ENCODE measurements around the gene LMLN. TPM values are rescaled to one million over a fixed set of nuclear protein-coding genes. Genes with fewer than 3 reads are reported as not detected.

LMLN gene
- total and polyA plus RNA-seq, 2 donors from 2014 or later: 1.6 to 10.5 TPM

DNA sequence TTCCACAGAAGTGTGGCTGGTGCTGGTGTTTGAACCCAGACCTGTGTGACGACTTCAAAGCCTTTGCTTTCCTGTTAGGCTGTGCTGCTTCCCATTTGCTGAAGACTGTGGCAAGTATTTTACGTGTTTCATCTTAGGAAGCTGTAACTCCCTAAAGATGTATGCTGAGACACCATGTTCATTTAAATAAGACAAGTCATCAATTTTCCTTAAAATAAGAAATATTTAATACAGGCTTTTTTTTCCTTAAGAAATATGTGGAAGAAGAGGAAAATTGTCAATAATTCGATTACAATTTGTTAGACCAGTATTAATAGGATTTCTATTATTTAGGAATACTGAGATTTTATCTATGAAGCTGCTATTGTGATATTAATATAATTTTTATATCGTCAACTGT lies 58.4 kb downstream of the LMLN start:
- intact Hi-C loops (cut with DNase I): no loop called here
- Histone ChIP-seq H3K36me3 (ENCODE audit: control insufficient read depth in 2 of 3, insufficient read depth in 3 of 3, low read length in 3 of 3) (peaks cover 0 to 10% (median 2%) of the 10 kb centered on the region in 3 donors), H3K27ac (ENCODE audit: low read depth in 2 of 2, low read length in 2 of 2) (no peak overlapping the region), H3K27me3 (ENCODE audit: control insufficient read depth, insufficient read depth, low read length) (no peaks in the 10 kb centered on the region), H3K9ac (ENCODE audit: low read length in 3 of 3) (no peak overlapping the region), H3K4me1 (ENCODE audit: control insufficient read depth in 2 of 3, insufficient read depth in 2 of 3, low read depth in 1 of 3, low read length in 3 of 3) (no peaks in the 10 kb centered on the region), H3K9me3 (ENCODE audit: control insufficient read depth in 2 of 3, insufficient read depth in 1 of 3, low read length in 3 of 3) (no peaks in the 10 kb centered on the region), H3K4me3 (ENCODE audit: low read length in 3 of 3) (no peak overlapping the region)
- FAIRE-seq (no peak), DNase-seq (no peak)
- TF ChIP-seq, protein P1, sequence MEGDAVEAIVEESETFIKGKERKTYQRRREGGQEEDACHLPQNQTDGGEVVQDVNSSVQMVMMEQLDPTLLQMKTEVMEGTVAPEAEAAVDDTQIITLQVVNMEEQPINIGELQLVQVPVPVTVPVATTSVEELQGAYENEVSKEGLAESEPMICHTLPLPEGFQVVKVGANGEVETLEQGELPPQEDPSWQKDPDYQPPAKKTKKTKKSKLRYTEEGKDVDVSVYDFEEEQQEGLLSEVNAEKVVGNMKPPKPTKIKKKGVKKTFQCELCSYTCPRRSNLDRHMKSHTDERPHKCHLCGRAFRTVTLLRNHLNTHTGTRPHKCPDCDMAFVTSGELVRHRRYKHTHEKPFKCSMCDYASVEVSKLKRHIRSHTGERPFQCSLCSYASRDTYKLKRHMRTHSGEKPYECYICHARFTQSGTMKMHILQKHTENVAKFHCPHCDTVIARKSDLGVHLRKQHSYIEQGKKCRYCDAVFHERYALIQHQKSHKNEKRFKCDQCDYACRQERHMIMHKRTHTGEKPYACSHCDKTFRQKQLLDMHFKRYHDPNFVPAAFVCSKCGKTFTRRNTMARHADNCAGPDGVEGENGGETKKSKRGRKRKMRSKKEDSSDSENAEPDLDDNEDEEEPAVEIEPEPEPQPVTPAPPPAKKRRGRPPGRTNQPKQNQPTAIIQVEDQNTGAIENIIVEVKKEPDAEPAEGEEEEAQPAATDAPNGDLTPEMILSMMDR (IDR thresholded peaks at IDR 0.05; ENCODE audit: borderline replicate concordance, extremely low read depth, insufficient read depth): no peak

GRCh38 chr3:198019115-198019514 lies 59.1 kb downstream of the LMLN start:
- Histone ChIP-seq H3K4me3 (ENCODE audit: low read length in 3 of 3) (no peak overlapping the region), H3K4me1 (ENCODE audit: control insufficient read depth in 2 of 3, insufficient read depth in 2 of 3, low read depth in 1 of 3, low read length in 3 of 3) (no peaks in the 10 kb centered on the region), H3K27ac (ENCODE audit: low read depth in 2 of 2, low read length in 2 of 2) (no peak overlapping the region), H3K36me3 (ENCODE audit: control insufficient read depth in 2 of 3, insufficient read depth in 3 of 3, low read length in 3 of 3) (peaks cover 0 to 10% (median 2%) of the 10 kb centered on the region in 3 donors), H3K27me3 (ENCODE audit: control insufficient read depth, insufficient read depth, low read length) (no peaks in the 10 kb centered on the region), H3K9ac (ENCODE audit: low read length in 3 of 3) (no peak overlapping the region), H3K9me3 (ENCODE audit: control insufficient read depth in 2 of 3, insufficient read depth in 1 of 3, low read length in 3 of 3) (no peaks in the 10 kb centered on the region)
- no peak for DNase-seq
- intact Hi-C loops (cut with DNase I): no loop called here
- FAIRE-seq: no peak
- TF ChIP-seq, protein P1 (IDR thresholded peaks at IDR 0.05; ENCODE audit: borderline replicate concordance, extremely low read depth, insufficient read depth): no peak

- Histone ChIP-seq H3K27ac (ENCODE audit: low read depth in 2 of 2, low read length in 2 of 2) (no peak overlapping the region), H3K4me1 (ENCODE audit: control insufficient read depth in 2 of 3, insufficient read depth in 2 of 3, low read depth in 1 of 3, low read length in 3 of 3) (no peaks in the 10 kb centered on the region), H3K9me3 (ENCODE audit: control insufficient read depth in 2 of 3, insufficient read depth in 1 of 3, low read length in 3 of 3) (no peaks in the 10 kb centered on the region), H3K9ac (ENCODE audit: low read length in 3 of 3) (no peak overlapping the region), H3K27me3 (ENCODE audit: control insufficient read depth, insufficient read depth, low read length) (no peaks in the 10 kb centered on the region), H3K36me3 (ENCODE audit: control insufficient read depth in 2 of 3, insufficient read depth in 3 of 3, low read length in 3 of 3) (peaks cover 0 to 10% (median 2%) of the 10 kb centered on the region in 3 donors), H3K4me3 (ENCODE audit: low read length in 3 of 3) (no peak overlapping the region)
- no peak for FAIRE-seq
- TF ChIP-seq, protein P1 (IDR thresholded peaks at IDR 0.05; ENCODE audit: borderline replicate concordance, extremely low read depth, insufficient read depth): no peak
- DNase-seq: no peak
- intact Hi-C loops (cut with DNase I): no loop called here
These were observed 61.3 kb downstream of the LMLN start for GRCh38 chr3:198021320-198021719.

DNA sequence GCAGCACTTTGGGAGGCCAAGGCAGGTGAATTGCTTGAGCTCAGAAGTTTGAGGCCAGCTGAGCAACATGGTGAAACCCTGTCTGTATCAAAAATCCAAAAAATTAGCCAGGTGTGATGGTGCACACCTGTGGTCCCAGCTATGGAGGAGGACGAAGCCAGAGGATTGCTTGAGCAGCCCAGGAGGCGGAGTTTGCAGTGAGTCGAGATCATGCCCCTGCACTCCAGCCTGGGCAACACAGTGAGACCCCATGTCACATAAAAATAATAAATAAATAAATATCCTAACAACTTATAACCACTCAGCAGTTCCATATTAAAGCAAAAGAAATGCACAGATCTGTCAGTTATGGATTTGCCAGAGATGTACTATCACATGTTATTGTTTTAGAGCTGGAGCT lies 62.6 kb downstream of the LMLN start:
- DNase-seq: no peak
- Histone ChIP-seq H3K9ac (ENCODE audit: low read length in 3 of 3) (no peak overlapping the region), H3K4me1 (ENCODE audit: control insufficient read depth in 2 of 3, insufficient read depth in 2 of 3, low read depth in 1 of 3, low read length in 3 of 3) (no peaks in the 10 kb centered on the region), H3K4me3 (ENCODE audit: low read length in 3 of 3) (no peak overlapping the region), H3K36me3 (ENCODE audit: control insufficient read depth in 2 of 3, insufficient read depth in 3 of 3, low read length in 3 of 3) (peaks cover 0 to 10% (median 2%) of the 10 kb centered on the region in 3 donors), H3K9me3 (ENCODE audit: control insufficient read depth in 2 of 3, insufficient read depth in 1 of 3, low read length in 3 of 3) (no peaks in the 10 kb centered on the region), H3K27ac (ENCODE audit: low read depth in 2 of 2, low read length in 2 of 2) (no peak overlapping the region), H3K27me3 (ENCODE audit: control insufficient read depth, insufficient read depth, low read length) (no peaks in the 10 kb centered on the region)
- TF ChIP-seq, protein P1 (IDR thresholded peaks at IDR 0.05; ENCODE audit: borderline replicate concordance, extremely low read depth, insufficient read depth): no peak
- intact Hi-C loops (cut with DNase I): no loop called here
- FAIRE-seq: no peak
